Head of caudate nucleus (tissue), 42 donors: ENCODE results near the gene SSX5.
"Not testable (repeated sequence)": the region's sequence is repeated elsewhere in the genome, so short reads cannot be mapped to it uniquely, and the experiment has no call there.

Experiments
- DNase-seq, 42 donors: peaks; one replicate each; pipeline versions ENCODE4 v3.0.0 to v3.0.0-alpha.2; 2020 to 2021; ENCODE audit warnings: mixed read lengths in 7 of 42
- intact Hi-C: fragments of 100-400 bp; cut with DNase I; formaldehyde crosslinking; loops from one replicate; pipeline ENCODE4 v1.15.0; 2022

SSX5 gene, protein sequence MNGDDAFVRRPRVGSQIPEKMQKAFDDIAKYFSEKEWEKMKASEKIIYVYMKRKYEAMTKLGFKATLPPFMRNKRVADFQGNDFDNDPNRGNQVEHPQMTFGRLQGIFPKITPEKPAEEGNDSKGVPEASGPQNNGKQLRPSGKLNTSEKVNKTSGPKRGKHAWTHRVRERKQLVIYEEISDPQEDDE

DNA sequence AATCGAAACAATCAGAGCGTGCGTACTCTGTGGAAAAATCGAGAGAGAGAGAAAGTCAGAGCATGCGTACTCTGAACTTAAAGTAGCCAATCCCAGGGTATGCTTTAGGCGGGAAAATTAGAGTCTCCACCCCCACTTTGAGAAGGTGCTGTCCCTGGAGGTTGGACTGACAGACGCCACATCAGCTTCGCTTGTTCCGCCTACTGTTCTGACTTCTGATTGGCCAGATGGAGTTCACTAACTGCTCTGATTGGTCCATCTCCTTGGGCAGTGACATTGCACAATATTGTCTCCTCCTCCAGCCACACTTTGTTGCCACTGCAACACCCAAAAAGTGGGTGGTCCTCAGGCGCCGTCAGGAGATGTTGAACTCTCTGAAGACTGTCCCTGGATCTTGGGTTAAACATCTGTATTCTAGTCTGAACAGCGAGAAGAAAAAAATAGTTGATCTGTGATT is at the start of gene SSX5:
Gene SSX5 (minus strand): TSS at position 51 of the 457 bp plus-strand sequence. CDS start 1,437 bp downstream, outside the sequence.
- intact Hi-C loops: no loop called here
- no peak for DNase-seq

DNA sequence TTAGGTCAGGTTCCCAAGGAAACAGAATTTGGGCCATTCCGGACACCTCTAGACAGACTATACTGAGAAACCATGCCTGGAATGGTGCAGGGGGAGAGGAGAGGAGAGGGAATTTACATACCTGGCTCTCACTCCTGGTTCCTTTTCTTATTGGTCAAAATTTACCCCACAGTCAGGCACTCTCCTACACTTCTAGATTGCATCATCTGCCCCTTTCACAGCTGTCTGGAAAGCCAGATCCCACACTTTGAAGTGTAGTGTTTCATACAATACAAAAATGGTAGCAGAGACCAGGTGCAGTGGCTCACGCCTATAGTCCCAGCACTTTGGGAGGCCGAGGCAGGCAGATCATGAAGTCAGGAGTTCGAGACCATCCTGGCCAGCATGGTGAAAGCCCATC is 27.6 kb upstream of the SSX5 start:
- DNase-seq, intact Hi-C loops: not testable (repeated sequence)

DNA sequence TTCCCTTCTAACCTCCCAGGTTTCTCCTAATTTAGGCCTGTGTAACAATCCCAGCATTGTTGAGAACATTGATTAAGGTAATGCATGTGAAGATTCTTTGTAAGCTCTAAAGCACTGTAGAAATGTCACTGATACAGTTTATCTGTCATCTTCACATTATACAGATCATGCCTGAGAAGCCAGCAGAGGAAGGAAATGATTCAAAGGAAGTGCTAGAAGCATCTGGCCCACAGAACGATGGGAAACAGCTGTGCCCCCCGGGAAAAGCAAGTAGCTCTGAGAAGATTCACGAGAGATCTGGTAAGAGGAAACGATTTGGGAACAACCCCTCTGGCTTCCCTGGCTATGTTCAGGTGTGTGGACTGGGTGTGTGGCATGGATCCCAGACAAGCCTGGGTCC is 17.7 kb upstream of the SSX5 start:
- DNase-seq, intact Hi-C loops: not testable (repeated sequence)

DNA sequence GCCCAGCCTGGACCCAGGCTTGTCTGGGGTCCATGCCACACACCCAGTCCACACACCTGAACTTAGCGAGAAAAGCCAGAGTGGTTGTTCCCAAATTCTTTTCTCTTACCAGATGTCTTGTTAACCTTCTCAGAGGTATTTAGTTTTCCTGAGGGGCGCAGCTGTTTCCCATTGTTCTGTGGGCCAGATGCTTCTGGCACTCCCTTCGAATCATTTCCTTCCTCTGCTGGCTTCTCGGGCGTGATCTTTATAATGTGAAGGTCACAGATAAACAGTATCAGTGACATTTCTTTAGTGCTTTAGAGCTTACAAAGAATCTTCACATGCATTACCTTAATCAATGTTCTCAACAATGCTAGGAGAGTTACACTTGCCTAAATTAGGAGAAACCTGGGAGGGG is 6.6 kb downstream of the SSX5 start:
- intact Hi-C loops, DNase-seq: not testable (repeated sequence)

DNA sequence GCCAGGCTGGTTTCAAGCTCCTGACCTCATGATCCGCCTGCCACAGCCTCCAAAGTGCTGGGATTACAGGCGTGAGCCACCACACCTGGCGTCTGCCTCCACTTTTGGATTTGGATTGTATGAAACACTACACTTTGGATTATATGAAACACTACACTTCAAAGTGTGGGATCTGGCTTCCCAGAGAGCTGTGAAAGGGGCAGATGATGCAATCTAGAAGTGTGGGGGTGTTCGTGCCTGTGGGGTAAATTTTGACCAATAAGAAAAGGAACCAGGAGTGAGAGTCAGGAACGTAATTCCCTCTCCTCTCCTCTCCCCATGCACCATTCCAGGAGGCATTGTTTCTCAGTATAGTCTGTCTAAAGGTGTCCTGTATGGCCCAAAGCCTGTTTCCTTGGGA is 14.7 kb downstream of the SSX5 start:
- intact Hi-C loops, DNase-seq: not testable (repeated sequence)

DNA sequence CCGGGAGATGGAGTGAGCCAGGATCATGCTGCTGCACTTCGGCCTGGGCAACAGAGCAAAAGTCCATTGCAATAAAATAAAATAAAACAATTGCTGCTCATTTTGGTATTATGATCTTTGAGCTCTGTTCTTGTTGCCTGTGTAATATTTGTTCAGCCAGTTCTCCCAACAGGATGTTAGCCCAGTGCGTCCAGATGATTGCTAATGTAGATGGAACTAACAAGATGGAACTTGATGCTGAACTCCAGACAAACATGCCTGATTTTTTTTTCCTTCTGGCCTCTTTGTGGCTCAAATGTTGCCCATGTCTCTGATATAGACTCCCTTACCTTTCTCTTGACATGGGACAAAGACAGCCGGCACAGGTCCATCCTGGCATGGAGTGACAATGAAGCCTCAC is 15.8 kb downstream of the SSX5 start:
- intact Hi-C loops: no loop called here
- no peak for DNase-seq

DNA sequence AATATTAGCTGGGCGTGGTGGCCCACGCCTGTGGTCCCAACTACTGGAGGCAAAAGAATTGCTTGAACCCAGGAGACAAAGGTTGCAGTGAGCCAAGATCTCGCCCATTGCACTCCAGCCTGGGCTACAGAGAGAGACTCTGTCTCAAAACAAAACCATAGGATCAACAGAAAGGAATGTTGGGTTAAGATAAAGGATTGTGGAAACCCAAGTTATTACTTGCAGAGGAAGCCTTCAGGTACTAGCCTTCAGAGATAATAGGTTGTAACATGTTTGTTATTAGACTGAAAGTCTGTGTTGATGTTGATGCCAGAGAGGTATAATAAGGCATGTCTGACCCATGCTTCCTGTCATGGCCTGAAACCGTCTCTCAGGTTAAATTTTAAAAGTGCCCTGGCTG is 16.9 kb downstream of the SSX5 start:
- intact Hi-C loops: no loop called here
- no peak for DNase-seq

DNA sequence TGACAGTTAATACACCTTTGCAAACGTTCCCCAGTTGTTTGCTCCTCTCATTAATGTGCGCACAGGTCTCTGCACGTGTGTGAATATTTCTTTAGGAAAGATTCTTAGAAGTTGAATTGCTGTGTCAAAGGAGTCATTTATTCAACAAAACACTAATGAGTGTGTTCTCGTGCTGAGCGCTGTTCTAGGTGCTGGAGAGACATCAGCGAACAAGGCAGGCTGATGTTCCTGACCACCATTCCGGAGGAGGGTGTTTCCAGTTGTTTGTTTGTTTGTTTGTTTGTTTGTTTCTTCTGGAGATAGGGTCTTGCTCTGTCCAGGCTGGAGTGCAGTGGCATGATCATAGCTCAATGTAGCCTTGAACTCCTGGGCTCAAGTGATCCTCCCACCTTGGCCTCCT is 30.3 kb downstream of the SSX5 start:
- intact Hi-C loops, DNase-seq: not testable (repeated sequence)

DNA sequence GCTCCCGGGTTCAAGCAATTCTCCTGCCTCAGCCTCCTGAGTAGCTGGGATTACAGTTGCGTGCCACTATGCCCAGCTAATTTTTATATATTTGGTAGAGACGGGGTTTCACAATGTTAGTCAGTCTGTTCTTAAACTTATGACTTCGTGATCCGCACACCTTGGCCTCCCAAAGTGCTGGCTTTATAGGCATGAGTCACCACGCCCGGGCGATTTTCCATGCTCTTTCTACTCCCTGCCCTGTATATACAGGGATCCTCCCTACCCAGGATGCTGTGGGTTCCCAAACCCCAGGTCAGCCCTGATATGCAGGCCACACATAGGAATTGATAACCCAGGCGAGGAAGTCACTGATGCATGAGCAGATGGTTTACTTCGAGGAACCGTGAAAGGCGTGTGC is 31.4 kb downstream of the SSX5 start:
- intact Hi-C loops: no loop called here
- DNase-seq: no peak

DNA sequence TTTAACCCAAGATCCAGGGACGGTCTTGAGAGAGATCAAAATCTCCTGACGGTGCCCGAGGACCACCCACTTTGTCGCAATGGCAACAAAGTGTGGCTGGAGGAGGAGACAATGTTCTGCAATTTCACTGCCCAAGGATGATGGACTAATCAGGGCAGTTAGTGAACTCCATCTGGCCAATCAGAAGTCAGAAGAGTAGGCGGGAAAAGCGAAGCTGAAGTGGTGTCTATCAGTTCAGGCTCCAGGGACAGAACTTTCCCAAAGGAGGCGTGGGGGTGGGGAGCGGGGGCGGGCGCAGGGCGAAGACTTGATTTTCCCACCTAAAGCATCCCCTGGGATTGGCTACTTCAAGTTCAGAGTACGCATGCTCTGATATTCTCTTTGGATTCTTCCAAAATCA is 40.6 kb downstream of the SSX5 start:
- intact Hi-C loops: no loop called here
- no peak for DNase-seq

DNA sequence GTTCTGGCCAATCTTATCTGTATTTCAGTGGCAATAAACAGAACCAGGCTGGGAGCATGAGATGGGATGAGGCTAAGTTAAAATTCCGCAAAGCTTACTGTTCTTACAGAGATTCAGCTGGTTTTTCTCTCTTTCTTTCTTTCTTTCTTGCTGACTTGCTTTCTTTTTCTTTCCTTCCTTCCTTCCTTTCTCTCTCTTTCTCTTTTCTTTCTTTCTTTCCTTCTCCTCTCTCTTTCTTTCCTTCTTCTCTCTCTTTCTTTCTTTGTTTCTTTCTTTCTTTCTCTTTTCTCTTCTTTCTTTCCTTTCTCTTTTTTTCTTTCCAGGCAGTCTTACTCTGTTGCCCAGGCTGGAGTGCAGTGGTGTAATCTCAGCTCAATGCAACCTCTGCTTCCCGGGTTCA is 41.8 kb downstream of the SSX5 start:
- DNase-seq: no peak
- intact Hi-C loops: no loop called here

DNA sequence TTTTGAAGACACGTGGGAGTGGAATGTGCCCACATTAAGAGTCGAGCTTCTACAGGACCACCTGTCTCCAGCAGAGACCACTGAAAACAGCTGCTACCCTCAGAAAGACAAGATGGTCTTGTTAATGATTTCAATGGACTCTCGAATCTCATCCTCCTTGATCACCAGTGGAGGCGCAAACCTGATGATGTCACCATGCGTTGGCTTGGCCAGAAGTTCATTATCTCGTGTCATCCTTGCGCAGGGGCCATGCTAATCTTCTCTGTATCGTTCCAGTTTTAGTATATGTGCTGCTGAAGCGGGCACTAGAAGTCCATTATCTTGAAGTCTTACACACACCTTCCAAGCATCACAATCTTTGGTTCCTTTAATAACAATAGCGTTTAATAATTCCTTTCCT is 42.8 kb downstream of the SSX5 start:
- no peak for DNase-seq
- intact Hi-C loops: no loop called here

DNA sequence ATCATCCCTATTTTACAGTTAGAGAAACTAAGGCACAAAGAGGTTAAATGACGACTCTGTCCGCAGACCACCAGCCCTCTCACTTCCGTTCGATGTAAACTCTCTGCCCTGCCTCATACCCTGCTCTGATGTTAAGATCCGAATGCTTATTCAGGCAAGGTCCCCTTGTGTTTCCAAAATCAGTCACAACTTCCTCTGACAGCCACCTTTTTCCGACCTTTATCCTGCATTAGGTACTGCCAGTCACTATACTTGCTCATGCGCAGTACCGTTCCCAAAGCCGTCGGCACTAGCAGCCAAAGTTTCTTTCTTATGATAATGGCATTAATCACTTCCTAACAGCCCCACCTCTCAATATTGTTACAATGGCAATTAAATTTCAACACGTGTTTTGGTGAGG is 53.9 kb downstream of the SSX5 start:
- DNase-seq: not testable (repeated sequence)

DNA sequence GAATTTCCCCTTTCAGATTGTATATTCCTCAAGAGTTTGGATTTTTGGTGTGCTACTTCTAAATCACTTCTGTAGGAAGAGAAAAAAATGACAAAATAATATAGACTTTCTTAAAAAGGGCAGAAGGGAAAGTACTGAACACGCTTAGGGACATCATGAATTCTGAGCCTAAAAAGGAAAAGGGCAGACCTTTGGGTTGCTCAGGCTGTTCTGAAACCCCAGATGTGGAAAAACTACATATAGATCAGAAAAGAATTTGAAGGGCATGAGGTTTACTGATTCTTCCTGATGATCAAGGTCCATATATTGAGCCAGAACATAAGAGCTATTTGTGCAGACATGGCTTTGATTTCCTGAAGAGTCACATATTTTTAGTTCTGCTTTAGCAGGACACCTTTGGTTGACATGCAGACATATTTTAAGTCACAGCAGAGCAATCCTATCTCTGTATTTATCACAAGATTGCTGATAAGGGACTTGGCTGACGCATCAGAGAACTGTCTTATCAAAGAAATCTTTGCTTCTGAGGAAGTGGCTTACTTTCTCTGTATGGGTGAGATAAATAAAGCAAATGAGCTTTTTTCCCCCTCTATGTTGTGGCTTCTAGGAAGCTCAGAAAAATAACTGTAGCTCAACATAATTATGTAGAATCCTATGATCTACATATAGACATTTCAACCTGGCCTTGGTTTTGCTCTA is 54.6 kb downstream of the SSX5 start:
- DNase-seq, intact Hi-C loops: not testable (repeated sequence)

More for the DNA sequence above, 53.9 kb downstream of the SSX5 start:
- intact Hi-C loops: not testable (repeated sequence)

DNA sequence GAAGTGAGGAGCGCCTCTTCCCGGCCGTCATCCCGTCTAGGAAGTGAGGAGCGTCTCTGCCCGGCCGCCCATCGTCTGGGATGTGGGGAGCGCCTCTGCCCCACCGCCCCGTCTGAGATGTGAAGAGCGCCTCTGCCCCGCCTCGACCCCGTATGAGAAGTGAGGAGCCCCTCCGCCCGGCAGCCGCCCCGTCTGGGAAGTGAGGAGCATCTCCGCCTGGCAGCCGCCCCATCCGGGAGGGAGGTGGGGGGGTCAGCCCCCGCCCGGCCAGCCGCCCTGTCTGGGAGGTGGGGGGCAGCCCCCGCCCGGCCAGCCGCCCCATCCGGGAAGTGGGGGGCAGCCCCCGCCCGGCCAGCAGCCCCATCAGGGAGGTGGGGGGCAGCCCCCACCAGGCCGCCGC is 57.5 kb downstream of the SSX5 start:
- intact Hi-C loops: not testable (repeated sequence)

More for the DNA sequence above, 57.5 kb downstream of the SSX5 start:
- not testable (repeated sequence) for DNase-seq
